Peyer's patch (tissue), 4 donors: Measurements from ENCODE around the gene ALDH6A1.

Experiments
- POLR2A ChIP-seq, 2 donors: fragments of 450-650 bp; IDR thresholded peaks; one replicate each; pipeline ENCODE4 v1.5.1; 2017; ENCODE audit warnings: antibody characterized with exemption in 2 of 2, mild to moderate bottlenecking in 2 of 2, moderate library complexity in 2 of 2
- TF ChIP-seq, protein P1 (sequence below), 6 experiments: fragments of 450-650 bp in 4 of 6; fragments of 200-600 bp in 2 of 6; sonication (generic) in 1 of 6; IDR thresholded peaks; one replicate each; pipeline ENCODE4 v1.5.1; 2017 to 2019; ENCODE audit warnings: antibody characterized with exemption in 6 of 6, mild to moderate bottlenecking in 3 of 6, moderate library complexity in 1 of 6

DNA sequence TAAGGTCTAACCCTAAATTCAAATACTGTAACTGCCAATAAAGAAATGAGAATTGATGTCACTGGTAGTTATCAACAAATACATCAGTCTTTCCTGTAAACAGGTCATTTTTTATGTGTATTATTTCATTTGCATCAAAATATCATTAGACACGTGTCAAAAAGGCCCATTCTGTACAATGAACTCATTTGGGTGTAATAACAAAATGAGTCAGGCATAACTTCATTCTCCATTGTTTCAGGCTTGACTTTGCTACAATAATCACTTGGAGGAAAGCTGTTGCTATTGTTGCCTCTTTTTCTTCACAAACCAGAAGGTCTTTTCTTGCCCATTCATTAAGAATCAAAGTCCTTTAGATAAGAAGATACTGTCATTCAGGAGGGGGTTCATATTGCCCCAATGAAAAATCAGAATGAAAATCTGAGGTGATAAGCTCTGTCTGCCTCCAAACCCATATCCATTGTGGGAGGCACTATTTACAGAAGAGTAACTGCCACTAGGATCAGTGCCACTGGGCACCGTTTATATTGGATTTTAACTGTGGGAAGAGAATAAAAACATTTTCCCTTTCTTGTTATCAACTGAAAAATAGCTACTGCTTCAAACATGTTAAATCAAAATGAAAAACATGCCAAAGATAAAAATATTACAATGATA lies 75.3 kb downstream of the ALDH6A1 start:
- no peak for TF ChIP-seq POLR2A (IDR thresholded peaks at IDR 0.05)
- TF ChIP-seq, protein P1, sequence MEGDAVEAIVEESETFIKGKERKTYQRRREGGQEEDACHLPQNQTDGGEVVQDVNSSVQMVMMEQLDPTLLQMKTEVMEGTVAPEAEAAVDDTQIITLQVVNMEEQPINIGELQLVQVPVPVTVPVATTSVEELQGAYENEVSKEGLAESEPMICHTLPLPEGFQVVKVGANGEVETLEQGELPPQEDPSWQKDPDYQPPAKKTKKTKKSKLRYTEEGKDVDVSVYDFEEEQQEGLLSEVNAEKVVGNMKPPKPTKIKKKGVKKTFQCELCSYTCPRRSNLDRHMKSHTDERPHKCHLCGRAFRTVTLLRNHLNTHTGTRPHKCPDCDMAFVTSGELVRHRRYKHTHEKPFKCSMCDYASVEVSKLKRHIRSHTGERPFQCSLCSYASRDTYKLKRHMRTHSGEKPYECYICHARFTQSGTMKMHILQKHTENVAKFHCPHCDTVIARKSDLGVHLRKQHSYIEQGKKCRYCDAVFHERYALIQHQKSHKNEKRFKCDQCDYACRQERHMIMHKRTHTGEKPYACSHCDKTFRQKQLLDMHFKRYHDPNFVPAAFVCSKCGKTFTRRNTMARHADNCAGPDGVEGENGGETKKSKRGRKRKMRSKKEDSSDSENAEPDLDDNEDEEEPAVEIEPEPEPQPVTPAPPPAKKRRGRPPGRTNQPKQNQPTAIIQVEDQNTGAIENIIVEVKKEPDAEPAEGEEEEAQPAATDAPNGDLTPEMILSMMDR (IDR thresholded peaks at IDR 0.05): no peak
